GM21717 (cell line): Measurements from ENCODE around the gene TLCD4.
A peak's percentile ranks its signal among the peaks of the same experiment; 100 is the strongest.

Experiments
- ATAC-seq: cut with Tn5 transposase; IDR thresholded peaks from one replicate; pipeline ENCODE4 v1.9.1; 2021; ENCODE audit warnings: mild to moderate bottlenecking, moderate library complexity; ENCODE audit not compliant: unreplicated experiment

The TLCD4 gene

DNA sequence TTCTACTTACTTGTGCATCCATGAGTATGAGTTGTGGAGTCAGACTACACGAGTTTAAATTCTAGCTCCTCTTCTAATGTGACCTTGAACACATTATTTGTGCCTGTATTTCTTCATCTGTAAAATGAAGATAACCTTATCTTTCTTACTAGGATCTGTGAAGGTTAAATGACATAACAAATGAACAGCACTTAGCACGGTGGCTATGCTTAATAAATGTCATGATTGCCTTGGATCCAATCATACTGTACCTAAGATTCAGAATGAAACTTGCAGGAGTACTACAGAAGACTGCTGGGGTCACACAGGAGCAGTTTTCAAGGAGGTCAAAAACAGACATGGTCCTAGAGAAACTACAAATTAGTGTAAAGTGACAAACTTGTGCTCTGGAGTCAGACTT is 22.2 kb upstream of the TLCD4 start:
- ATAC-seq = no peak

DNA sequence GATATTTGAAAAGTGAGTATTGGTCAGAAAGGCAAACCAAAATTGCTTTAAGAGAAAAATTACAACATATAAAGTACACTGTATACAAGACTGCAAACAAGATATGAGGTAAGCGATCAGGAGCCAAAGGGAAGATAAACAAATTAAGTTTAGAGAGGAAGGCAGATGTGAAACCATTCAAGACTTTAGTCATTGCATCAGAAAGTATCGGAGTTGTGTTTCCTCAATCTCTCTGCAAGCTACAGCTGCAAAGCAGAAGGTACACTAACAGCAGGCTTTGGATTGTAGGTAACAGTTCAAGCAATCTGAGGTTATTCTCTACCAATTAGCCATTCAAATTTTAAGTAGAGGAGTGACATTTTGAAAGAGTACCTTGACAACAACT is 21.3 kb upstream of the TLCD4 start:
- peak; percentile 96 for ATAC-seq

DNA sequence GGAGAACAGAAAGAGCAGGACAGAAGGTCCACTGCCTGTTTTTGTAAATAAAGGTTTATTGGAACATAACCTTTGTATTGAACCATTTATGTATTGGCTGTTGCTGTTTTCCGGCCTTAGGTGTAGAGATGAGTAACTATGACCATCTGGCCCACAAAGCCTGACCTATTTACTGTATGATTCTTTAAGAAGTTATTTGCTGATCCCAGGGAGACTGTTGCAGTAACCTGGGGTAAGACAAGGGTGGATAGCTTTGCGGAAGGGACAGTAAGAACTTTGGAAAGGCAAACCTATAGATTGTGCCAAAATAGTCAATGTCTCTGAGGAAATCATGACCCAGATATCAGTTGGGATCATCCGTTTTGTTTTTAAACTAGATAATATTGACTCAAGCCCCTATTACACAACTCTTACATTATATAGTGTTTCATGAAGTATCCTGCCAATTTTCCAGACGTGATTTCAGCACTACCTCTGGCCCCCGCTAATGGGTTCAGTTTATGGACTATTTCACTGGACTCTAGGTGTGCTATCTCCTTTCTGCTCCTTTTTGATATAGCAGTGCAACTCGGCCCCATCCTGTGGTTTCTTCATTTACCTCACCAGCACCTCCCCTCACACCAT is 20.8 kb upstream of the TLCD4 start:
- ATAC-seq = no peak

DNA sequence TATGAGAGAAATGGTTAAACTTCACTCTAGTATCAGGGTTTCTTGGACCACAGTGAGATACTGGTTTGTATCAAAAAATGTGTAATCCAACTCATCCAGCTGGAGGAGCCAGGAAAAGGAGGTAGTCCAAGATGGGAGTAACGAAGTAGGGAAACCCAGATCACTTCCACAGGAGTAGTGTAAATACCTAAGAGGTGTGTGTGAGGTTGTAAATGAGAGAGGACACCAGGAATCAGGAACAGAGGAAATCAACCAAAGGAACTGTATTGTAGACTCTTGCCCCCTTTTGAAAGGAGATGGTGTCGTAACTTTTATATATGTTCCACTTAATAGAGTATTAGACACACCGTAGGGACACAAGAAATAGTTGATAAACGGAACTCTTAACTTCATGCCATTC is 19.7 kb upstream of the TLCD4 start:
- no peak for ATAC-seq

- no peak for ATAC-seq
These were observed 19.0 kb upstream of the TLCD4 start for GRCh38 chr1:95098196-95098595.

DNA sequence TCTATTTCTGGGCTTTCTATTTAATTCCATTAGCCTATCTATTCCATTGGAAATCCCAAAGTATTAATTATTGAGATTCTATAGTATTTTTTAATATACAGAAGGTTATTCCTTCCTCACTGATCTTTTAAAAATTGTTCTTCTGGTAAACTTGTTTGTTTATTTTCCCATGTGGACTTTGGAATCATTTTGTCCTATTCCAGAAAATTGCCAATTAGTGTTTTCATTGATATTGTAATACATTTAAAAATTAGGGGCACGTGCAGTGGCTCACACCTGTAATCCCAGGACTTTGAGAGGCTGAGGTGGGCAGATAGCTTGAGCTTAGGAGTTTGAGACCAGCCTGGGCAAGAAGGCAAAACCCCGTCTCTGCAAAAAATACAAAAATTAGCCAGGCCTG is 8.4 kb upstream of the TLCD4 start:
- no peak for ATAC-seq

GRCh38 chr1:95111014-95111413 is 6.1 kb upstream of the TLCD4 start:
- no peak for ATAC-seq

- no peak for ATAC-seq
These were observed 3.5 kb upstream of the TLCD4 start for GRCh38 chr1:95113684-95114083.

- ATAC-seq = no peak
These were observed 1.4 kb upstream of the TLCD4 start for GRCh38 chr1:95115708-95116137.

DNA sequence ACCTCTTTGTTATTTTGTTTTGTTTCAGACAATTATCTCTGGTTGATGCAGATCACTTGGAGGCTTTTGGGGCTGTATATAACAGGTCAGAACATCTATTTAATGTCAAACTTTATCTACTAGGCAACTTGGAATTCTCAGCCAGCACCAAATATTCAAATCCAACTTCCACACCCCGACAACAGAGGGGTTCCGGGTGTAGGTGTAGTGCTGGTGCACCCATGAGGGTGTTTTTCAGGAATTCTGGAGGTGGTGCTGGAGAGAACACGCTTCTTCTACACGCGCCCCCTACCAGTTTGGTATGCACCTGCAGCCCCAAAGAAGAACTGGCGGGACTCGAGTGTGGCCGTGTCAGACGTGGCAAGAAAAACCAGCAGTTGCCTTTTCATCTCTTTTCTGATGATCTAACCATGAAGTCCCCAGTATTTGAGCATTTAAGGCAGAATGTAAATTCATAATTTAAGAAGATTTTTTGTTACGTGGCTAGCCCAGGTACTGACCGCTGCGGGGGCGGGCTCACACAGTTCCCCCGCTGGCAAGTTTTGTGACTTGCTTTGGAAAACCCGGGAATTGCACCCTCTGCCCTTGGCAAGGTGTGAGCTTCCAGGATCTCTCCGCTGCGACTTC is 462 bp upstream of the TLCD4 start:
- ATAC-seq = peak; percentile 57

GRCh38 chr1:95118067-95118499 is 928 bp downstream of the TLCD4 start:
- ATAC-seq = no peak

DNA sequence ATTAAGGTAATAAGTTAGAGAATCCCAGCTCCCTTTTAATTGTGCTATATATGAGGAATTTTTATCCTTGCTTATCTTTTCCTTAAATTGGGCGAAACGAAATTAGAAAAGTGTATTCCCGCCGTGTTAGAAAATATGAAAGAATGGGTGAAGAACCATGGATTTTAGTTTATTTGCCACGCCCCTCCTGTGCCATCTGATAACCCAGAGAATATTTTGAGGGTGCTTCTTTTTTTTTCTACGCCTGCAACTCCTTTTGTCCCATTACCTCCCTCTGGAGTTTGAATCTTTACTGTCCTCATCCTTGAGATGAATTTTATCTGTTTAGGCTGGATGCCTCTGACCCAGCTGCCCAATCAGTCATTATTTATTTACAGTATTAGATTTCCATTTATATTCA is 1.6 kb downstream of the TLCD4 start:
- ATAC-seq = no peak

DNA sequence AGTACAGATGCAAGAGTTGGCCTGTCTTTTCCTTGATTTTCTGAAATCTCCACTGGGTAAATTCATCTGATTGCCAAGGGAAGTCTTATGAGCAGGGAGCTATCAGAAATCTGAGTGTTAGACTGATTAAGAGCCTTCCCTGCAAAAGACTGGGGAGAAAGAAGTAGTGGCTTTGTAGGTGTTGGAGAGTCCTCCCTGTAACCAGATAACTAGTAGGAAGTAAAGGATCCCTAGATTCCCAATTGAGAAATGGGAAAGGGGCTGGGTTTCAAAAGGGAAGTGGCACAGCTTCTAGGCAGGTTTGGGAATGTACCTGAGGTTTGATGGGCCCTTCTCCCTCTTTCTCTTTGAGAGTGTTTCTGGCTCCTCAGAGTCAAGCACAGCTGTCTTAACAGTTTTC is 2.1 kb downstream of the TLCD4 start:
- no peak for ATAC-seq

- no peak for ATAC-seq
These were observed 5.1 kb downstream of the TLCD4 start for GRCh38 chr1:95122151-95122697.

DNA sequence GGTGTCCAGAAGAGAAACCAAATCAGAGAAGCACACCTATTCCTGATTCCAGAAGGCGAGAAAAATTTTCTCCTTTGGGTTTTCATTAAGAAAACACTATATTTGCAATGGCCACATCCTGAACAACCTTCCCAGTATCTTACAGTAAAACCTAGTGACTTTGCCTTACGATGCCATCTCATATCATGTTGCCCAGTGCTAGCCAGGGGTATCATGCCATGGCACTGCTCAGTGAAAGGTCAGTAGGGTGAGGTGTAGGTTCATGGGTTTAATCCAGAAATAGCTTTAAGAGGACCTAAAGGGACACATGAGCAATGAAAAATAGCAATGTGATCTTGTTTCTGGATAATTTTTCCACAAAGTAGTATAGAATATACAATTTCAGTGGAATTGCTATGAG is 7.2 kb downstream of the TLCD4 start:
- no peak for ATAC-seq

- no peak for ATAC-seq
These were observed 9.2 kb downstream of the TLCD4 start for GRCh38 chr1:95126366-95126765.

- ATAC-seq = no peak
These were observed 9.7 kb downstream of the TLCD4 start for GRCh38 chr1:95126846-95127245.

DNA sequence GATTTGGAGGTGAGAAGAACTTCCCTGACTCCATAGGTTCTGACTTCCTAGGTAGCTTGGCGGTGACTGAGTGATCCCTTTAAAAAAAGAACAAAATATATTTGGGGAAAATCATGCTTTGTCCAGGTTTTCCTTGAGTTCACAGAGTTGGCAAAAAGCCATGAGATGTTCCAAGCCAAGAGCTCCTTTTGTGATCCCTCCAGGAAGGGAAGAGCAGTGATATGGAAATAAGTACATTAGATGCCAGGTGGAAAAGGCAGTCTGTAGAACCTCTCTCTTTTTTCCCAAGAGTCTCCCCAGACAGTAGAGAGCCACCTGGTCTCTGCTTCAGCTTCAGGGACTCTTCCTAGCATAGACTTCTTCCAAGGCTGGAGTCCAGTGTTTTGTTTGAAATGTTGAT is 10.2 kb downstream of the TLCD4 start:
- no peak for ATAC-seq

- no peak for ATAC-seq
These were observed 15.6 kb downstream of the TLCD4 start for GRCh38 chr1:95132762-95133161.

GRCh38 chr1:95133687-95134086 is 16.5 kb downstream of the TLCD4 start:
- no peak for ATAC-seq

DNA sequence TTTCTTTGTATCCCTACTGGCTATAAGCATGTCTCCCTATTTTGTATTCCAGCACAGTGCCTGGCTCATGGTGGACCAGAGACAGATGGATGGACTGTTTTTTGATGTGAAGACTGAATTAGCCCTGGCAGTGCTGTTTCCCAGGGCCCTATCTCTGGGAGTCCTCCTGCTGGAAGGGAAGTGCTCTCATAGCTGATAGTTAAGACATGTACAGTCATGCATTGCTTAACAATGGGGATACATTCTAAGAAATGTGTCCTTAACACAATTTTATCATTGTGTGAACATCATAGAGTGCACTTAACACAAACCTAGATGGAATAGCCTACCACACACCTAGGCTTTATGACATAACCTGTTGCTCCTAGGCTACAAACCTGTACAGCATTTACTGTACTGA is 21.1 kb downstream of the TLCD4 start:
- no peak for ATAC-seq

GRCh38 chr1:95139039-95139438 is 21.9 kb downstream of the TLCD4 start:
- no peak for ATAC-seq

DNA sequence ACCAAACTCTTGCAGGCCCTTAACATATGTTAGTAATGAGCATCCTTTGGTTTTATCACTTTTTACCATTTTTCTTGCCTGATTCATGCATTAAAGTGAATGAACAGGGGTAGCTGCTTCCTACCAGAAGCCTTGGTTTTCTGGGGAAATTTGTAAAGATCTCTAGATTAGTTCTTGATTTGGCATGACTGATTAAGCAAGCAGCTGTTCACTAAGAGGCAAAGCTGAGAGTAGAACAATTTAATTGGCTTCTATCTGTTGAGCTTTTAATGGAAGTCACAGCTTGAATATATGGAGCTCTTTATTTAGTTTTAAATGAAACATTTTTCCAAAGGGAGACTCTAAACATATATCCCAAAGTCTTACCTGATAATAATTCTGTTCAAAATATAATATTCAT is 23.6 kb downstream of the TLCD4 start:
- no peak for ATAC-seq
